HG03175 (cell line): ENCODE data around the gene TATDN3.
"Not testable (repeated sequence)": the region's sequence is repeated elsewhere in the genome, so short reads cannot be mapped to it uniquely, and the experiment has no call there.

Source experiments
- ATAC-seq: cut with Tn5 transposase; IDR thresholded peaks from one replicate; pipeline ENCODE4 v1.9.1; 2021; ENCODE audit warnings: mild to moderate bottlenecking, moderate library complexity; ENCODE audit not compliant: unreplicated experiment

The TATDN3 gene

DNA sequence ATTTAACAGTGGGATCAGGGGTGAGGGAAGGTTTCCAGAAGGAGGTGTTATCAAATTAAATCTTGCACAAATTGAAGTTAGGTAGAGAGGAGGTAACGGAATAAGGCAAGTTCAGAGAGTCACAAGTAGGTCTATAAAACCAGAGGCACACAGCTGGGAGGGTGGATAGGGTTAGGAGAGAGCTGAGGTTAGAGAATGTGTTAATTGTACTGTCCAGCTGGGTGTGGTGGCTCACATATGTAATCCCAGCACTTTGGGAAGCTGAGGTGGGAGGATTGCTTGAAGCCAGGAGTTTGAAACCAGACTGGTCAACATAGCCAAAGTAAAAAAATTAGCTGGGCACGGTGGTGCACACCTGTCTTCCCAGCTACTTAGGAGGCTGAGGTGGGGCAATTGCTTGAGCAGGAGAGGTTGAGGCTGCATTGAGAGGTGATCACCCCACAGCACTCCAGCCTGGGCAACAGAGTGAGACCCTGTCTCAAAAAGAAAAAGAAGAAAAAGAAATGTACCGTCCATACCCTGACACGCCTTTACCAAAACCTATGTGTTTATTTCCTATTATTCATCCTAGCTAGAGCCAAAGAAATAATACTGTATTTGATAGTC lies 35.6 kb downstream of the TATDN3 start:
- ATAC-seq = no peak

DNA sequence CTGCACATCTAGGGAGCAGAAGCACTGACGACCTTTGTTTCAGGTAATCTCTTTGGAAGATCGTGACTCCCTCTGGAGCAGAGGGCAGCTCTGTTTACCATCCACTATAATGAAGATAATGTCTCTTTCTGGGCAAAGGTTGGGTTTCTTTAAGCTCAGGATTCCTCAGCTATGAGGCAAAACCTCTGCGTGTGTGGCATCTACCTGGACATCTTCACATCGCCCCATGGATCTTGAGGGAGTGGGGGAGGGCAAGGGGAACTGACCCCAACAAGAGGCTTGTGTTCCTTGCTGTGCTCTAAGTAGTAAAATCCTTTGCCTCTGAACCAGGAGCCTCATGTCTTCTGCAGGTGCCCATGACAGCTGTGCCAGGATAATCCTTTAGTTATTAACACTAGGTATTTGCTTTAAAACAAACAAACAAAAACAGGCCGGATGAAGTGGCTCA lies 36.2 kb downstream of the TATDN3 start:
- ATAC-seq = no peak

DNA sequence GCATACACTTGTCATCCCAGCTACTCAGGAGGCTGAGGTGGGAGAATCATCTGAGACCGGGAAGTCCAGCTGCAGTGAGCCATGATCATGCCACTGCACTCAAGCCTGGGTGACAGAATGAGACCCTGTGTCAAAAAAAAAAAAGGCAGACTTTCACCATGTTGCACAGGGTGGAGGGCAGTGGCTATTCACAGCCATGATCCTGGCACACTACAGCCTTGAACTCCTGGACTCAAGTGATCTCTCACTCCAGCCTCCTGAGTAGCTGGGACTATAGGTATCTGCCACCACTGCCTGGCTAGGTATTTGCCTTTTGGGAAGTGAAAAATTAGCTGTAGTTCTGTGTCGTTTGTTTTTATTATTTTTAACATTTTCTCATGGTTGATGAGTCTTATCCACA lies 36.7 kb downstream of the TATDN3 start:
- ATAC-seq = no peak

DNA sequence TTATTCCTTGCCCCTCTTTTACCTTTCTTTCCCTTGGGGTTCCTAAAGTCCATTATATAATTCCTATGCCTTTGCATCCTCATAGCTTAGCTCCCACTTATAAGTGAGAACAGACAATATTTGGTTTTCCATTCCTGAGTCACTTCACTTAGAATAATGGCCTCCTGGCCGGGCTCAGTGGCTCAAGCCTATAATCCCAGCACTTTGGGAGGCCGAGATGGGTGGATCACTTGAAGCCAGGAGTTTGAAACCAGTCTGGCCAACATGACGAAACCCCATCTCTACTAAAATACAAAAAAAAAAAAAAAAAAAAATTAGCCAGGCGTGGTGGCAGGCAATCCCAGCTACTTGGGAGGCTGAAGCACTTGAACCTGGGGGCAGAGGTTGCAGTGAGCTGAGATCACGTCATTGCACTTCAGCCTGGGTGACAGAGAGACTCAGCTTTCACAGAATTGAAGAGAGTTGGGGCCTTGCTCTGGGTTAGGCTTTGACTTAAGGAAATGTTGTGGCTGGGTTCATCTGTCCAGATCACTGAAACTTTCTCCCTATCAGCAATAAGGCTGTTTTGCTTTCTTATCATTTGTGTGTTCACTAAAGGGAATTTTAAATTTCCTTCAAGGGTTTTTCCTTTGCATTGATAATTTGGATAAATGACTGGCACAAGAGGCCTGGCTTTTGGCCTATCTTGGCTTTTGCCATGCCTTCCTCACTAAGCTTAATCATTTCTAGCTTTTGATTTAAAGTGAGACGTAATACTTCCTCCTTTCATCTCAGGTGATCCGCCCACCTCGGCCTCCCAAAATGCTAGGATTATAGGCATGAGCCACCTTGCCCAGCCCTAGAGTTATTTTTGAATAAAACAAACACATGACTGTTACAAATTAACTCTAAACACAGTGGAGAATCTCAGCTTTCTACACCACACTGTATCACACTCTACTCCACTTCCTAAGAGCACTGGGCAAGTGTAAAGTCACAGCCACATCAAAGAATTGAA lies 41.8 kb downstream of the TATDN3 start:
- ATAC-seq = peak; percentile 82

- ATAC-seq = no peak
Observed at GRCh38 chr1:212838145-212838544, 46.5 kb downstream of the TATDN3 start.

- not testable (repeated sequence) for ATAC-seq
Observed at GRCh38 chr1:212844521-212844920, 52.8 kb downstream of the TATDN3 start.

- no peak for ATAC-seq
Observed at GRCh38 chr1:212847549-212847948, 55.9 kb downstream of the TATDN3 start, which contains the start of gene SPATA45. TSS of gene SPATA45 (minus strand) at chr1:212847649. CDS start at chr1:212836149, 11,500 bp downstream.

DNA sequence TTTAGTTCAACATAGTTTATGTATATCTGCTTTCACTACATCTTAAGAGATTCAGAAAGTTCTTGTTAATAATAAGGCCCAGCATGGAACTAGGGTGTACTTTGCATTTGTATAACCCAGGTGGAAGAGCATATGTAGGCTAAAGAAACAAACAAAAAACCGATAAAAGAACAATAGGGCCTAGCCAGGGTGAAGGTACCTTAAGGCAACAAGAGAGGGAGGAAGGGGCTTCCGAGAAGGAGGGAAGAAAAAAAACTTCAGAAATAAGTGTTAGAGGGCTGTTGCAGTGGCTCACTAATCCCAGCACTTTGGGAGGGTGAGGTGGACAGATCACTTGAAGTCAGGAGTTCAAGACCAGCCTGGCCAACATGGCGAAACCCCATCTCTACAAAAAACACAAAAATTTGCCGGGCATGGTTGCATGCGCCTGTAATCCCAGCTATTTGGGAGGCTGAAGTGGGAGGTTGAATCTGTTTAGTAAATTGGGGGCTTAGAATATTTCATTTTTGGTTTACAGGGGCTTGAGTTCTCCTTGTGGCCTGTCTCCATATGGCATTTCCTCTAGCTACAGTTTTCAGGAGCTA lies 60.5 kb downstream of the TATDN3 start:
- no peak for ATAC-seq

GRCh38 chr1:212853658-212854057 lies 62.0 kb downstream of the TATDN3 start:
- ATAC-seq = no peak

GRCh38 chr1:212856755-212857154 lies 65.1 kb downstream of the TATDN3 start:
- ATAC-seq = no peak

GRCh38 chr1:212857992-212858460 lies 66.3 kb downstream of the TATDN3 start, which contains the start of gene FLVCR1:
TSS of gene FLVCR1 (plus strand) at chr1:212858275. CDS start at chr1:212858453, 178 bp downstream.
- ATAC-seq = peak; percentile 97

- peak; percentile 29 for ATAC-seq
Observed at GRCh38 chr1:212858461-212859265, 67.0 kb downstream of the TATDN3 start.

DNA sequence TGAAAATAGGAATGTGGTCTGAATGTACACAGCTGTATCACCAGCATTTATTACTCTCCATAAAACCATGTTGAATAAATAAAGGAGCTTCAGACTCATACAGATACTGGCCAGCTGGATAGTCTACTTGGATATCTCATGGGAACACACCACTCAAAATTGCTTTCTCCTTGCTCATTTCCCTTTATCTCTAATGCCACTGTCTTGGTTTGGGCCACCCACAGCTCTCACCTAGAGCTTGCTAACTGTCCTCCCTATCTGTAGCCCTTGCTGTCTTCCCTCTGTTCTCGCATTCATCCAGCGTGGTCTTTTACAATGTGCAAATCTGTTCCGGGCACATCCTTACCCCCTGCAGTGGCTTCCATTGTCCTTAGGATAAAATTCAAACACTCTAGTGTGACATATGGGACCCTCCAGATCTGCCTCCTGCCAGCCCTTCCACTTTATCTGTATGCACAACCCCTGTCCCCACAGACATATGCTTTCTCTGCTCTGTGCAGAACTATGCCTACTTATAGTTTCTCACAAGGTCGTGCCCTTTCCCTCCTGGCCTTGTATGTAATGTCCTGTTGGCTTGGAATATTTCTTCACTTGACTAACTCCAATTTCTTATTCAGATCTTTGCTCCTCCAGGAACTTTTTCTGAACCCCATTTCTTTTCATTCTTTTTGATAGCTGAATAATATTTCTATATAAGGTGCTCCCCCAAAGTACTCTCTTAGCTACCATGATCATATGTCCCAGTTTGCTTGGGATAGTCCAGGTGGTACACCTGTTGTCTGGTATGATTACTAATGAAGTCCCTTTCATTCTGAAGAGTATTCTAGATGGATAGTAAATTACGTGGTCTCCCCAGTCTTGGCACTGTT lies 69.3 kb downstream of the TATDN3 start:
- no peak for ATAC-seq

- no peak for ATAC-seq
Observed at GRCh38 chr1:212862111-212862690, 70.5 kb downstream of the TATDN3 start.

DNA sequence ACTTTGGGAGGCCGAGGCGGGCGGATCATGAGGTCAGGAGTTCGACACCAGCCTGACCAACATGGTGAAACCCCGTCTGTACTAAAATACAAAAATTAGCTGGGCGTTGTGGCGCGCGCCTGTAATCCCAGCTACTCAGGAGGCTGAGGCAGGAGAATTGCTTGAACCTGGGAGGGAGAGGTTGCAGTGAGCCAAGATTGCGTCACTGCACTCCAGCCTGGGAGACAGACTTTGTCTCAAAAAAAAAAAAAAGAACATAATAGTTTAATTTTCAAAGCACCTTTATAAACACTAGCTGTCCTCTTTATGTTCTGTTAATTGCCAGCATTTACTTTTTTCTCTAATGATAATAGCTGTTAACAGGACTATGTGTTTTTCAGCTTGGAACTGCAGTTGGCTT lies 71.7 kb downstream of the TATDN3 start:
- ATAC-seq = not testable (repeated sequence)

DNA sequence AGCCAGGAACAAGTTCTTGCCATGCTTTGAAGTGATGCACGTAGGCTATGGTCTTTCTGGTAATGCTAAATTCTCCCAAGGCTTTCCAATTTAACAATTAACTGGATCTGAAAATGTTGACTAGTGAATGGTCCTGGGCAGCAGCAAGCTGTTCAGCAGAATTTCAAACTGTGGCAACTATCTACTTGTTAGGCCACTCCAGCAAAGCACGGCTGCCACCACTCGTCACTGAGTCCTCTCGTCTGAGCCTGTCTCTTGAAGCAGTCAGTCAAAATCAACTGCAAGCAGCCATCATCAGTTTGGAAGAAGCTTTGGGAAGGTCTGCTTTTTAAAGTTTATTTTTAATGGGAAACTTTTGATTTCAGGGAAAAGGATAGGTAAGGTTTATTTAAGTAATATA lies 72.5 kb downstream of the TATDN3 start:
- no peak for ATAC-seq
